GM12878 (cell line): ENCODE measurements around the gene GGTA1. TPM values are rescaled to one million over a fixed set of nuclear protein-coding genes. Genes with fewer than 3 reads are reported as not detected.
"Not testable (repeated sequence)": the region's sequence is repeated elsewhere in the genome, so short reads cannot be mapped to it uniquely, and the experiment has no call there.

Experiments
- ATAC-seq: fragments of 200-7000 bp; cut with Tn5 transposase; 3 replicates; pipeline ENCODE4 v1.9.1; 2020; ENCODE audit warnings: mild to moderate bottlenecking, moderate library complexity
- BruUV-seq: library from RNA; stranded (reverse); fragments of 400-500 nt; replicated peaks from 2 replicates; lab custom pipeline; 2021; lab: Mats Ljungman, UMichigan
- CTCF ChIA-PET: fragments of 300-600 bp; sonication (Branson Sonifier 250); formaldehyde crosslinking; extraction: SDS; loops from one replicate; lab custom pipeline; 2021; ENCODE audit warnings: inconsistent platforms; lab: Yijun Ruan, JAX
- POLR2A ChIA-PET: fragments of 350-600 bp; formaldehyde crosslinking; extraction: SDS; loops from one replicate; lab custom pipeline; 2021; ENCODE audit warnings: inconsistent platforms; lab: Charles Lee
- RAD21 ChIA-PET: fragments of 300-600 bp; sonication (Branson Sonifier 250); formaldehyde crosslinking; loops from one replicate; lab custom pipeline; 2023; ENCODE audit warnings: antibody characterized with exemption; ENCODE audit not compliant: unreplicated experiment; lab: Charles Lee
- SMC1A ChIA-PET: fragments of 300-600 bp; sonication (Branson Sonifier 250); formaldehyde crosslinking; loops from one replicate; lab custom pipeline; 2023; ENCODE audit not compliant: unreplicated experiment, uncharacterized antibody; lab: Charles Lee
- DNase-seq: peaks from one replicate; pipeline ENCODE4 v3.0.0-alpha.2; 2011; ENCODE audit warnings: low read depth, low spot score
- FAIRE-seq: peaks from 3 replicates; lab custom pipeline; 2011; peaks lifted over from hg19 to GRCh38; lab: Jason Lieb, UNC
- H2AFZ ChIP-seq: 2 replicates; pipeline ENCODE4 v1.6.0; 2011; ENCODE audit warnings: low read depth, low read length, control low read depth; ENCODE audit not compliant: control insufficient read depth
- H3K27ac ChIP-seq: 2 replicates; pipeline ENCODE4 v1.5.1; 2011; ENCODE audit warnings: control low read depth; ENCODE audit not compliant: control insufficient read depth, insufficient read depth
- H3K27me3 ChIP-seq, 2 experiments: replicated peaks in 1 of 2; 2 replicates each; pipeline versions ENCODE4 v1.6.0 to v1.6.1; 2011; ENCODE audit warnings: low read length in 1 of 2; ENCODE audit not compliant: control insufficient read depth in 2 of 2, insufficient read depth in 2 of 2
- H3K36me3 ChIP-seq, 2 experiments: 2 replicates each; pipeline ENCODE4 v1.5.1; 2011; ENCODE audit warnings: low read length in 1 of 2; ENCODE audit not compliant: control insufficient read depth in 2 of 2, insufficient read depth in 2 of 2
- H3K4me1 ChIP-seq: 2 replicates; pipeline ENCODE4 v1.6.1; 2011; ENCODE audit warnings: mild to moderate bottlenecking, low read length, moderate library complexity, mixed read lengths; ENCODE audit not compliant: control insufficient read depth, insufficient read depth
- H3K4me2 ChIP-seq: 2 replicates; pipeline ENCODE4 v1.6.0; 2011; ENCODE audit warnings: control low read depth; ENCODE audit not compliant: control insufficient read depth, insufficient read depth
- H3K4me3 ChIP-seq: fragments of 200-600 bp; sonication (generic); 2 replicates; pipeline ENCODE4 v1.5.1; 2016
- H3K79me2 ChIP-seq: 2 replicates; pipeline ENCODE4 v1.6.0; 2011; ENCODE audit warnings: low read length; ENCODE audit not compliant: control insufficient read depth, insufficient read depth
- H3K9ac ChIP-seq: 2 replicates; pipeline ENCODE4 v1.8.0; 2011; ENCODE audit warnings: low read length, control low read depth, mixed read lengths; ENCODE audit not compliant: control insufficient read depth, insufficient read depth
- H3K9me3 ChIP-seq: replicated peaks from 3 replicates; pipeline ENCODE4 v1.5.1; 2011; ENCODE audit warnings: mild to moderate bottlenecking, low read length; ENCODE audit not compliant: control insufficient read depth, insufficient read depth
- H4K20me1 ChIP-seq: 2 replicates; pipeline ENCODE4 v1.6.0; 2011; ENCODE audit not compliant: control insufficient read depth, insufficient read depth
- CREM ChIP-seq: IDR thresholded peaks from 2 replicates; pipeline ENCODE4 v1.6.1; 2014; ENCODE audit warnings: antibody characterized with exemption, low read depth
- POLR2AphosphoS2 ChIP-seq: IDR thresholded peaks from 2 replicates; pipeline ENCODE4 v1.6.1; 2011; ENCODE audit warnings: low read depth, mild to moderate bottlenecking, low read length, improper control_type of control experiment, moderate library complexity
- TCF12 ChIP-seq: IDR thresholded peaks from 2 replicates; pipeline ENCODE4 v1.6.1; 2011; ENCODE audit warnings: low read depth, mild to moderate bottlenecking, low read length
- TCF7 ChIP-seq: IDR thresholded peaks from 2 replicates; pipeline ENCODE4 v1.6.1; 2014; ENCODE audit warnings: antibody characterized with exemption, borderline replicate concordance
- YY1 ChIP-seq: IDR thresholded peaks from 2 replicates; pipeline ENCODE4 v1.6.1; 2011; ENCODE audit warnings: low read depth, mild to moderate bottlenecking, low read length
- WGBS: methylation state at CpG from one replicate; pipeline ENCODE4 v1.1.6; 2016; ENCODE audit warnings: low lambda C conversion rate; ENCODE audit not compliant: insufficient replicate concordance, insufficient coverage; ENCODE audit errors: missing lambda C conversion rate; 5-methylcytosine and 5-hydroxymethylcytosine counted together
- in situ Hi-C: fragments of 300-500 bp; cut with MboI; formaldehyde crosslinking; loops from 9 replicates; pipeline ENCODE4 v1.14.3; 2018; ENCODE audit warnings: mixed read lengths
- intact Hi-C: fragments of 100-400 bp; cut with micrococcal nuclease; formaldehyde crosslinking; loops from one replicate; pipeline ENCODE4 v1.14.2; 2022; ENCODE audit not compliant: unreplicated experiment
- polyA plus RNA-seq, 11 experiments: library from polyadenylated mRNA; depleted of rRNA in 4 of 11; unstranded in 6 of 11; stranded (reverse) in 5 of 11; fragments of >200 nt; fragmentation: Nextera tagmentation in 4 of 11; fragmentation: Illumina TruSeq in 1 of 11; extraction: Ambion mirVana in 4 of 11; extraction: Trizol in 1 of 11; gene quantifications; 1 replicate in 1 of 11; 2 replicates in 10 of 11; pipeline versions ENCODE4 v1.2.1 to v1.2.3, GENCODE V29; 2011 to 2016; ENCODE audit warnings: inconsistent platforms in 2 of 11, missing spikeins in 2 of 11, low read depth in 1 of 11
- total RNA-seq, 4 experiments: library from RNA; depleted of rRNA in 3 of 4; stranded (reverse); fragments of >200 nt in 3 of 4; fragmentation: Illumina TruSeq in 1 of 4; extraction: Trizol in 1 of 4; gene quantifications; 2 replicates each; pipeline versions ENCODE4 v1.2.1 to v1.2.3, GENCODE V29; 2013 to 2021
- TF ChIP-seq, protein P1 (sequence below): fragments of 450-650 bp; IDR thresholded peaks from 2 replicates; pipeline ENCODE4 v1.6.1; 2017; ENCODE audit warnings: mild to moderate bottlenecking
- TF ChIP-seq, protein P2 (sequence below): fragments of 450-650 bp; IDR thresholded peaks from 2 replicates; pipeline ENCODE4 v1.6.1; 2017; ENCODE audit warnings: borderline replicate concordance
- TF ChIP-seq, protein P3 (sequence below): fragments of 150-350 bp; IDR thresholded peaks from 2 replicates; pipeline ENCODE4 v1.6.1; 2014; ENCODE audit warnings: mild to moderate bottlenecking, low read depth, low read length

GGTA1 gene
- total and polyA plus RNA-seq, 10 of the 15 experiments (the other 5 are each of a cell fraction or from before 2014, with no cell fraction given), result 0.09 to 0.65 (median 0.17) TPM; not detected in 2

DNA sequence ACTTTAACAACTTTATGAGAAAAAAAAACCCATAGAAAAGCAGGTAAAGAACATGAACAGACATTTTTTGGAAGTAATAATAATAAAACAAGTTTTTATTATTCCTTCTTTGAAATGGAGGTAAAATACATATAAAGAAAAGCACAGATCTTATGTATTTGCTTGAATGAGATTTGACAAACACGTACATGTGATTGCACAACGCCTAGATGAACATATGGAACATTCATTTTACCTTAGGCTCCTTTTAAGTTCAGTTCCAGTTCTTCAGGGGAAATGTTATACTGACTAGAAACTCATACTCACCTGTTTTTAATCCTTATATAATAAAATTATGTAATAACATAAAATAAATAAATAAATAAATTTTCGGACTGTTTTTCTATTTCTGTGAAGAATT lies 61.8 kb downstream of the GGTA1 start:
- H3K27ac ChIP-seq, result no peak overlapping the region
- no peak overlapping the region for H2AFZ ChIP-seq
- ChIA-PET CTCF (no interaction called here), POLR2A (no interaction called here)
- H3K4me2 ChIP-seq, result no peak overlapping the region
- H3K36me3 ChIP-seq, result no peaks in the 10 kb centered on the region
- intact Hi-C loops, result no loop called here
- H3K27me3 ChIP-seq, result no peaks in the 10 kb centered on the region
- H3K4me1 ChIP-seq, result no peaks in the 10 kb centered on the region
- no peaks in the 10 kb centered on the region for H3K9me3 ChIP-seq
- DNase-seq (no peak), FAIRE-seq (no peak)
- in situ Hi-C loops, result no loop called here
- H4K20me1 ChIP-seq, result no peaks in the 10 kb centered on the region
- TF ChIP-seq POLR2AphosphoS2, result no peak
- TF ChIP-seq, protein P1, sequence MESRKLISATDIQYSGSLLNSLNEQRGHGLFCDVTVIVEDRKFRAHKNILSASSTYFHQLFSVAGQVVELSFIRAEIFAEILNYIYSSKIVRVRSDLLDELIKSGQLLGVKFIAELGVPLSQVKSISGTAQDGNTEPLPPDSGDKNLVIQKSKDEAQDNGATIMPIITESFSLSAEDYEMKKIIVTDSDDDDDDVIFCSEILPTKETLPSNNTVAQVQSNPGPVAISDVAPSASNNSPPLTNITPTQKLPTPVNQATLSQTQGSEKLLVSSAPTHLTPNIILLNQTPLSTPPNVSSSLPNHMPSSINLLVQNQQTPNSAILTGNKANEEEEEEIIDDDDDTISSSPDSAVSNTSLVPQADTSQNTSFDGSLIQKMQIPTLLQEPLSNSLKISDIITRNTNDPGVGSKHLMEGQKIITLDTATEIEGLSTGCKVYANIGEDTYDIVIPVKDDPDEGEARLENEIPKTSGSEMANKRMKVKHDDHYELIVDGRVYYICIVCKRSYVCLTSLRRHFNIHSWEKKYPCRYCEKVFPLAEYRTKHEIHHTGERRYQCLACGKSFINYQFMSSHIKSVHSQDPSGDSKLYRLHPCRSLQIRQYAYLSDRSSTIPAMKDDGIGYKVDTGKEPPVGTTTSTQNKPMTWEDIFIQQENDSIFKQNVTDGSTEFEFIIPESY, result no peak
- TF ChIP-seq, protein P2, sequence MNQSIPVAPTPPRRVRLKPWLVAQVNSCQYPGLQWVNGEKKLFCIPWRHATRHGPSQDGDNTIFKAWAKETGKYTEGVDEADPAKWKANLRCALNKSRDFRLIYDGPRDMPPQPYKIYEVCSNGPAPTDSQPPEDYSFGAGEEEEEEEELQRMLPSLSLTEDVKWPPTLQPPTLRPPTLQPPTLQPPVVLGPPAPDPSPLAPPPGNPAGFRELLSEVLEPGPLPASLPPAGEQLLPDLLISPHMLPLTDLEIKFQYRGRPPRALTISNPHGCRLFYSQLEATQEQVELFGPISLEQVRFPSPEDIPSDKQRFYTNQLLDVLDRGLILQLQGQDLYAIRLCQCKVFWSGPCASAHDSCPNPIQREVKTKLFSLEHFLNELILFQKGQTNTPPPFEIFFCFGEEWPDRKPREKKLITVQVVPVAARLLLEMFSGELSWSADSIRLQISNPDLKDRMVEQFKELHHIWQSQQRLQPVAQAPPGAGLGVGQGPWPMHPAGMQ, result no peak
- no peak for TF ChIP-seq YY1
- no peak for TF ChIP-seq CREM
- TF ChIP-seq TCF12, result no peak
- TF ChIP-seq TCF7, result no peak
- TF ChIP-seq, protein P3, sequence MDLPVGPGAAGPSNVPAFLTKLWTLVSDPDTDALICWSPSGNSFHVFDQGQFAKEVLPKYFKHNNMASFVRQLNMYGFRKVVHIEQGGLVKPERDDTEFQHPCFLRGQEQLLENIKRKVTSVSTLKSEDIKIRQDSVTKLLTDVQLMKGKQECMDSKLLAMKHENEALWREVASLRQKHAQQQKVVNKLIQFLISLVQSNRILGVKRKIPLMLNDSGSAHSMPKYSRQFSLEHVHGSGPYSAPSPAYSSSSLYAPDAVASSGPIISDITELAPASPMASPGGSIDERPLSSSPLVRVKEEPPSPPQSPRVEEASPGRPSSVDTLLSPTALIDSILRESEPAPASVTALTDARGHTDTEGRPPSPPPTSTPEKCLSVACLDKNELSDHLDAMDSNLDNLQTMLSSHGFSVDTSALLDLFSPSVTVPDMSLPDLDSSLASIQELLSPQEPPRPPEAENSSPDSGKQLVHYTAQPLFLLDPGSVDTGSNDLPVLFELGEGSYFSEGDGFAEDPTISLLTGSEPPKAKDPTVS, result no peak
- TF ChIP-seq, all 136 proteins: peak for 0
- H3K4me3 ChIP-seq, result no peak overlapping the region
- no peak for ATAC-seq
- H3K79me2 ChIP-seq, result no peaks in the 10 kb centered on the region
- H3K9ac ChIP-seq, result no peak overlapping the region
- ChIA-PET SMC1A (interaction anchor here (0.7 kb wide), 1 partner anchor 99 kb away, joined by 3 read pairs; no protein-coding TSS in a partner anchor), RAD21 (no interaction called here)
- WGBS, result 63% methylated on average over 3 of the region's 3 CpGs
- no TSS peak for BruUV-seq

DNA sequence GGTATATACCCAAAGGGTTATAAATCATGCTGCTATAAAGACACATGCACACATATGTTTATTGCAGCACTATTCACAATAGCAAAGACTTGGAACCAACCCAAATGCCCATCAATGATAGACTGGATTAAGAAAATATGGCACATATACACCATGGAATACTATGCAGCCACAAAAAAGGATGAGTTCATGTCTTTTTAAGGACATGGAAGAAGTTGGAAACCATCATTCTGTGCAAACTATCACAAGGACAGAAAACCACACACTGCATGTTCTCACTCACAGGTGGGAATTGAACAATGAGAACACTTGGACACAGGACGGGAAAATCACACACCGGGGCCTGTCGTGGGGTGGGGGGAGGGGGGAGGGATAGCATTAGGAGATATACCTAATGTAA lies 62.6 kb downstream of the GGTA1 start:
- H3K27me3 ChIP-seq, intact Hi-C loops, H3K4me2 ChIP-seq, DNase-seq, BruUV-seq, H3K27ac ChIP-seq, H2AFZ ChIP-seq, H3K4me3 ChIP-seq, in situ Hi-C loops, H3K4me1 ChIP-seq, H3K36me3 ChIP-seq, CTCF ChIA-PET, FAIRE-seq, H4K20me1 ChIP-seq, SMC1A ChIA-PET, H3K79me2 ChIP-seq, POLR2A ChIA-PET, RAD21 ChIA-PET, ATAC-seq, H3K9ac ChIP-seq, H3K9me3 ChIP-seq: not testable (repeated sequence)
- WGBS, result 87% methylated on average over 3 of the region's 3 CpGs
